GM23338 (cell line): ENCODE data around the gene SPRY2. TPM values are rescaled to one million over a fixed set of nuclear protein-coding genes. Genes with fewer than 3 reads are reported as not detected.
A peak's percentile ranks its signal among the peaks of the same experiment; 100 is the strongest.

Source experiments
- ATAC-seq: fragments of 200-7000 bp; cut with Tn5 transposase; 3 replicates; pipeline ENCODE4 v1.9.1; 2020
- DNase-seq: peaks from one replicate; pipeline ENCODE4 v3.0.0-alpha.2; 2015; ENCODE audit warnings: low spot score
- H2AFZ ChIP-seq: fragments of 200-600 bp; sonication (generic); 2 replicates; pipeline ENCODE4 v1.8.0; 2016; ENCODE audit warnings: antibody characterized with exemption, mild to moderate bottlenecking, moderate library complexity
- H3F3A ChIP-seq: fragments of 200-600 bp; sonication (generic); replicated peaks from 2 replicates; pipeline ENCODE4 v1.8.0; 2017; ENCODE audit warnings: antibody characterized with exemption, mixed run types, low read depth
- H3K27ac ChIP-seq: fragments of 200-600 bp; sonication (generic); 2 replicates; pipeline ENCODE4 v1.6.1; 2016; ENCODE audit warnings: low read depth
- H3K27me3 ChIP-seq: fragments of 200-600 bp; sonication (generic); 2 replicates; pipeline ENCODE4 v1.8.0; 2016; ENCODE audit warnings: mild to moderate bottlenecking, mixed run types, moderate library complexity; ENCODE audit not compliant: insufficient read depth
- H3K36me3 ChIP-seq: fragments of 200-600 bp; sonication (generic); 2 replicates; pipeline ENCODE4 v1.8.0; 2016; ENCODE audit warnings: mild to moderate bottlenecking; ENCODE audit not compliant: insufficient read depth
- H3K4me1 ChIP-seq: fragments of 200-600 bp; sonication (generic); 2 replicates; pipeline ENCODE4 v1.8.0; 2016; ENCODE audit warnings: mild to moderate bottlenecking, moderate library complexity; ENCODE audit not compliant: insufficient read depth
- H3K4me2 ChIP-seq: fragments of 200-600 bp; sonication (generic); 2 replicates; pipeline ENCODE4 v1.7.1; 2017; ENCODE audit warnings: mixed run types
- H3K4me3 ChIP-seq: fragments of 200-600 bp; sonication (generic); 2 replicates; pipeline ENCODE4 v1.6.1; 2016; ENCODE audit warnings: mixed run types
- H3K79me2 ChIP-seq: fragments of 200-600 bp; sonication (generic); replicated peaks from 2 replicates; pipeline ENCODE4 v1.8.0; 2017; ENCODE audit warnings: mild to moderate bottlenecking; ENCODE audit not compliant: insufficient read depth
- H3K9me2 ChIP-seq: fragments of 200-600 bp; sonication (generic); 2 replicates; pipeline ENCODE4 v1.8.0; 2017; ENCODE audit not compliant: insufficient read depth
- H4K20me1 ChIP-seq: fragments of 200-600 bp; sonication (generic); replicated peaks from 2 replicates; pipeline ENCODE4 v1.8.0; 2017; ENCODE audit warnings: mild to moderate bottlenecking; ENCODE audit not compliant: insufficient read depth
- H3K27ac Mint-ChIP-seq: 2 replicates; pipeline ENCODE4 v1.8.0; 2020; ENCODE audit warnings: inconsistent platforms, mild to moderate bottlenecking, moderate library complexity, mixed read lengths
- H3K27me3 Mint-ChIP-seq: 3 replicates; pipeline ENCODE4 v1.8.0; 2022; ENCODE audit warnings: low read depth, mild to moderate bottlenecking, moderate library complexity, mixed read lengths, inconsistent platforms; ENCODE audit not compliant: insufficient read depth, poor library complexity
- H3K36me3 Mint-ChIP-seq: 3 replicates; pipeline ENCODE4 v1.8.0; 2021; ENCODE audit warnings: low read depth, mild to moderate bottlenecking, inconsistent platforms, moderate library complexity, mixed read lengths
- H3K4me1 Mint-ChIP-seq: 3 replicates; pipeline ENCODE4 v1.8.0; 2020; ENCODE audit warnings: mild to moderate bottlenecking, inconsistent platforms, mixed read lengths
- H3K4me3 Mint-ChIP-seq: 3 replicates; pipeline ENCODE4 v1.8.0; 2021; ENCODE audit warnings: moderate library complexity, mild to moderate bottlenecking, inconsistent platforms, mixed read lengths
- H3K9me3 Mint-ChIP-seq: 3 replicates; pipeline ENCODE4 v1.8.0; 2020; ENCODE audit warnings: moderate library complexity, mild to moderate bottlenecking, inconsistent platforms, mixed read lengths
- CREB1 ChIP-seq: fragments of 250-450 bp; sonication (Bioruptor Pico); IDR thresholded peaks from 2 replicates; pipeline ENCODE4 v1.5.0; 2020; ENCODE audit warnings: low read depth, mild to moderate bottlenecking, moderate library complexity
- CTCF ChIP-seq, 2 experiments: fragments of 200-600 bp in 1 of 2; sonication (generic) in 1 of 2; conservative IDR thresholded peaks; 2 replicates each; pipeline versions ENCODE4 v1.5.1 to v1.6.1; 2016 to 2017; ENCODE audit warnings: antibody characterized with exemption in 2 of 2, low read depth in 2 of 2, mild to moderate bottlenecking in 2 of 2, moderate library complexity in 1 of 2
- EZH2 ChIP-seq: fragments of 200-600 bp; sonication (generic); IDR thresholded peaks from one replicate; pipeline ENCODE4 v1.8.0; 2017; ENCODE audit warnings: antibody characterized with exemption, mild to moderate bottlenecking, low read depth; ENCODE audit not compliant: unreplicated experiment
- EZH2phosphoT487 ChIP-seq: fragments of 200-600 bp; sonication (generic); IDR thresholded peaks from one replicate; pipeline ENCODE4 v1.8.1; 2018; ENCODE audit warnings: antibody characterized with exemption; ENCODE audit not compliant: unreplicated experiment
- JUNB ChIP-seq: IDR thresholded peaks from one replicate; pipeline ENCODE4 v1.6.1; 2016; ENCODE audit warnings: antibody characterized with exemption; ENCODE audit not compliant: unreplicated experiment
- REST ChIP-seq: IDR thresholded peaks from one replicate; pipeline ENCODE4 v1.6.1; 2018; ENCODE audit warnings: antibody characterized with exemption; ENCODE audit not compliant: unreplicated experiment
- STAT1 ChIP-seq: IDR thresholded peaks from one replicate; pipeline ENCODE4 v1.6.1; 2016; ENCODE audit warnings: antibody characterized with exemption; ENCODE audit not compliant: unreplicated experiment
- ZNF114 ChIP-seq: fragments of 250-450 bp; sonication (Bioruptor Pico); IDR thresholded peaks from 2 replicates; pipeline ENCODE4 v1.5.0; 2020; ENCODE audit warnings: mild to moderate bottlenecking, moderate library complexity
- ZNF331 ChIP-seq: fragments of 250-450 bp; sonication (Bioruptor Pico); IDR thresholded peaks from 2 replicates; pipeline ENCODE4 v1.5.0; 2020; ENCODE audit warnings: low read depth, mild to moderate bottlenecking, moderate library complexity
- polyA plus RNA-seq: library from polyadenylated mRNA; unstranded; fragments of >200 nt; fragmentation: Nextera tagmentation; extraction: Ambion mirVana; gene quantifications from 2 replicates; pipeline ENCODE4 v1.2.1, GENCODE V29; 2016
- total RNA-seq: library from RNA; depleted of rRNA; stranded (reverse); fragments of >200 nt; shearing (Covaris generic); gene quantifications from 2 replicates; pipeline ENCODE4 v1.2.3, GENCODE V29; 2014

Gene SPRY2
- total and polyA plus RNA-seq, 2 experiments from 2014 or later, result 21.5 to 39.1 TPM

- ATAC-seq (no peak), DNase-seq (peak; percentile 67)
- TF ChIP-seq EZH2, result no peak
- TF ChIP-seq ZNF114 (CRISPR knock-in tag), result no peak
- peak; percentile 76 to 95 for TF ChIP-seq CTCF (conservative IDR thresholded peaks at IDR 0.05; ENCODE audit: low read depth in 2 of 2)
- no peak for TF ChIP-seq EZH2phosphoT487
- Mint-ChIP-seq H3K9me3 (no peaks in the 10 kb centered on the region), H3K27me3 (peaks cover 16% of the 10 kb centered on the region), H3K4me3 (no peak overlapping the region), H3K36me3 (no peaks in the 10 kb centered on the region; the same call in 2 of the 3 replicates), H3K4me1 (peaks cover 35% of the 10 kb centered on the region), H3K27ac (no peak overlapping the region)
- Histone ChIP-seq H3K4me2 (no peak overlapping the region), H3K9me2 (no peaks in the 10 kb centered on the region), H3F3A (peaks cover 5% of the 10 kb centered on the region; the same call in 1 of the 2 replicates), H3K4me1 (peaks cover 23% of the 10 kb centered on the region), H3K27me3 (no peaks in the 10 kb centered on the region), H3K36me3 (no peaks in the 10 kb centered on the region), H3K79me2 (no peaks in the 10 kb centered on the region), H3K4me3 (no peak overlapping the region), H3K27ac (no peak overlapping the region), H2AFZ (no peak overlapping the region), H4K20me1 (no peaks in the 10 kb centered on the region)
Measured at GRCh38 chr13:80363890-80364503, 23.1 kb upstream of the SPRY2 start.

GRCh38 chr13:80362481-80362880, 21.6 kb upstream of the SPRY2 start:
- peaks cover 17% of the 10 kb centered on the region for H3K27me3 Mint-ChIP-seq
- Histone ChIP-seq H3K27ac (no peak overlapping the region; the same call in 1 of the 2 replicates), H4K20me1 (no peaks in the 10 kb centered on the region), H2AFZ (0 out of 2 replicates have a peak overlapping the region, but pooled peaks have one; percentile 49), H3K79me2 (no peaks in the 10 kb centered on the region), H3F3A (peaks cover 6% of the 10 kb centered on the region; the same call in 1 of the 2 replicates), H3K36me3 (no peaks in the 10 kb centered on the region), H3K4me2 (no peak overlapping the region), H3K4me1 (peaks cover 23% of the 10 kb centered on the region), H3K27me3 (no peaks in the 10 kb centered on the region), H3K4me3 (no peak overlapping the region), H3K9me2 (no peaks in the 10 kb centered on the region)
- H3K4me1 Mint-ChIP-seq, result peaks cover 36% of the 10 kb centered on the region
- no peak overlapping the region for H3K4me3 Mint-ChIP-seq
- TF ChIP-seq REST, result no peak
- no peak for TF ChIP-seq ZNF331
- TF ChIP-seq STAT1, result no peak
- no peak for TF ChIP-seq CREB1
- no peak for TF ChIP-seq JUNB
- TF ChIP-seq EZH2, result no peak
- no peak for TF ChIP-seq EZH2phosphoT487
- no peak for TF ChIP-seq CTCF (conservative IDR thresholded peaks at IDR 0.05; ENCODE audit: low read depth in 2 of 2)
- H3K9me3 Mint-ChIP-seq, result no peaks in the 10 kb centered on the region
- no peaks in the 10 kb centered on the region; the same call in 2 of the 3 replicates for H3K36me3 Mint-ChIP-seq
- H3K27ac Mint-ChIP-seq, result peak overlapping the region; percentile 16; the same call in 1 of the 2 replicates
- ATAC-seq (no peak), DNase-seq (no peak)
